Endothelial cell of umbilical vein (primary cell): ENCODE results near the gene CTIF. TPM values are rescaled to one million over a fixed set of nuclear protein-coding genes. Genes with fewer than 3 reads are reported as not detected.

Experiments used
- BruUV-seq: library from RNA; stranded (reverse); fragments of 400-500 nt; replicated peaks from 2 replicates; lab custom pipeline; 2021; lab: Mats Ljungman, UMichigan
- CTCF ChIA-PET: fragments of 300-600, 350-600 bp; sonication (Branson Sonifier 250); formaldehyde crosslinking; loops from one replicate; lab custom pipeline; 2021; ENCODE audit warnings: antibody characterized with exemption, inconsistent platforms; lab: Charles Lee
- POLR2A ChIA-PET: fragments of 300-600, 350-600 bp; sonication (Branson Sonifier 250); formaldehyde crosslinking; loops from one replicate; lab custom pipeline; 2021; ENCODE audit warnings: antibody characterized with exemption, inconsistent platforms; lab: Charles Lee
- DNase-seq: peaks from one replicate; pipeline ENCODE4 v3.0.0-alpha.2; 2011; ENCODE audit warnings: low read depth, low spot score
- FAIRE-seq: peaks from 2 replicates; lab custom pipeline; 2011; peaks lifted over from hg19 to GRCh38; lab: Jason Lieb, UNC
- H2AFZ ChIP-seq: 2 replicates; pipeline ENCODE4 v1.6.0; 2012; ENCODE audit warnings: low read depth, low read length, control low read depth, inconsistent platforms
- H3K27ac ChIP-seq: 2 replicates; pipeline ENCODE4 v1.5.1; 2011; ENCODE audit warnings: low read depth, mild to moderate bottlenecking, control low read depth, low read length, moderate library complexity; ENCODE audit not compliant: insufficient read depth
- H3K27me3 ChIP-seq, 2 experiments: 2 replicates each; pipeline versions ENCODE4 v1.6.0 to v1.6.1; 2011; ENCODE audit warnings: low read length in 2 of 2, mixed read lengths in 1 of 2; ENCODE audit not compliant: control insufficient read depth in 2 of 2, insufficient read depth in 2 of 2
- H3K36me3 ChIP-seq, 2 experiments: 2 replicates in 1 of 2; 3 replicates in 1 of 2; pipeline ENCODE4 v1.5.1; 2011; ENCODE audit warnings: low read length in 2 of 2, mild to moderate bottlenecking in 1 of 2, moderate library complexity in 1 of 2; ENCODE audit not compliant: control insufficient read depth in 2 of 2, insufficient read depth in 2 of 2; ENCODE audit errors: extremely low read depth in 1 of 2
- H3K4me1 ChIP-seq: 3 replicates; pipeline ENCODE4 v1.5.1; 2011; ENCODE audit warnings: mild to moderate bottlenecking, low read length; ENCODE audit not compliant: control insufficient read depth, insufficient read depth; ENCODE audit errors: extremely low read depth
- H3K4me2 ChIP-seq: 2 replicates; pipeline ENCODE4 v1.6.1; 2011; ENCODE audit warnings: low read length, control low read depth, mixed read lengths; ENCODE audit not compliant: insufficient read depth
- H3K4me3 ChIP-seq, 3 experiments: fragments of 200-600 bp in 1 of 3; sonication (generic), shearing (Covaris generic) in 1 of 3; replicated peaks in 1 of 3; 2 replicates each; pipeline ENCODE4 v1.5.1; 2011 to 2016; ENCODE audit warnings: control low read depth in 3 of 3, low read length in 3 of 3, mild to moderate bottlenecking in 2 of 3, inconsistent platforms in 1 of 3, low read depth in 1 of 3, moderate library complexity in 1 of 3; ENCODE audit not compliant: insufficient read depth in 1 of 3
- H3K79me2 ChIP-seq: 2 replicates; pipeline ENCODE4 v1.6.0; 2012; ENCODE audit warnings: low read length, inconsistent platforms; ENCODE audit not compliant: control insufficient read depth, insufficient read depth
- H3K9ac ChIP-seq: replicated peaks from 2 replicates; pipeline ENCODE3; 2011; ENCODE audit warnings: low read length, control low read depth; ENCODE audit not compliant: insufficient read depth; ENCODE audit errors: extremely low read depth
- H3K9me1 ChIP-seq: replicated peaks from 3 replicates; pipeline ENCODE4 v1.6.0; 2011; ENCODE audit warnings: mild to moderate bottlenecking, low read length; ENCODE audit not compliant: control insufficient read depth, insufficient read depth; ENCODE audit errors: extremely low read depth
- H3K9me3 ChIP-seq: replicated peaks from 2 replicates; pipeline ENCODE4 v1.5.1; 2012; ENCODE audit warnings: low read length, inconsistent platforms; ENCODE audit not compliant: control insufficient read depth, insufficient read depth
- H4K20me1 ChIP-seq: replicated peaks from 2 replicates; pipeline ENCODE3; 2011; ENCODE audit warnings: mild to moderate bottlenecking, low read length; ENCODE audit not compliant: control insufficient read depth, insufficient read depth; ENCODE audit errors: extremely low read depth
- CTCF ChIP-seq, 2 donors: IDR thresholded peaks; 1 replicate in 1 of 2; 2 replicates in 1 of 2; pipeline ENCODE4 v1.5.1; 2011; ENCODE audit warnings: low read length in 2 of 2, mild to moderate bottlenecking in 2 of 2, moderate library complexity in 2 of 2, control low read depth in 1 of 2, inconsistent platforms in 1 of 2, low read depth in 1 of 2; ENCODE audit not compliant: insufficient read depth in 1 of 2; ENCODE audit errors: extremely low read depth in 1 of 2
- EZH2 ChIP-seq: IDR thresholded peaks from 2 replicates; pipeline ENCODE4 v1.6.1; 2012; ENCODE audit warnings: borderline replicate concordance, low read depth, mild to moderate bottlenecking, moderate library complexity, low read length, inconsistent platforms; ENCODE audit not compliant: severe bottlenecking
- FOS ChIP-seq: IDR thresholded peaks from 2 replicates; pipeline ENCODE4 v1.6.1; 2011; ENCODE audit warnings: mild to moderate bottlenecking, low read length, moderate library complexity, borderline replicate concordance; ENCODE audit not compliant: insufficient read depth
- GATA2 ChIP-seq: IDR thresholded peaks from 2 replicates; pipeline ENCODE4 v1.7.0; 2011; ENCODE audit warnings: low read depth, mild to moderate bottlenecking, moderate library complexity, mixed read lengths, low read length; ENCODE audit not compliant: insufficient read length, insufficient read depth
- JUN ChIP-seq: IDR thresholded peaks from 2 replicates; pipeline ENCODE4 v1.6.1; 2011; ENCODE audit warnings: borderline replicate concordance, low read depth; ENCODE audit not compliant: insufficient read length, insufficient read depth
- MAX ChIP-seq: IDR thresholded peaks from 2 replicates; pipeline ENCODE4 v1.6.1; 2011; ENCODE audit not compliant: insufficient read depth, insufficient read length
- MYC ChIP-seq: IDR thresholded peaks from one replicate; pipeline ENCODE4 v1.6.1; 2011; ENCODE audit warnings: mild to moderate bottlenecking, low read depth, low read length
- POLR2A ChIP-seq: IDR thresholded peaks from 2 replicates; pipeline ENCODE4 v1.6.1; 2012; ENCODE audit warnings: low read depth, mild to moderate bottlenecking, control low read depth, low read length
- POLR2AphosphoS5 ChIP-seq: IDR thresholded peaks from 2 replicates; pipeline ENCODE4 v1.6.1; 2012; ENCODE audit warnings: low read depth, mild to moderate bottlenecking, control low read depth, low read length, moderate library complexity; ENCODE audit not compliant: insufficient read depth
- dilution Hi-C: fragments of 300-500 bp; cut with MboI; formaldehyde crosslinking; loops from one replicate; pipeline ENCODE4 v1.15.0; 2019; ENCODE audit warnings: low sequenced_read_pairs; ENCODE audit not compliant: extremely low pct_ligation_motif_present
- intact Hi-C: fragments of 100-400 bp; cut with micrococcal nuclease; formaldehyde crosslinking; loops from one replicate; pipeline ENCODE4 v1.10.0; 2022
- polyA plus RNA-seq, 4 experiments: library from polyadenylated mRNA; depleted of rRNA in 3 of 4; stranded (reverse) in 3 of 4; unstranded in 1 of 4; fragments of >200 nt; gene quantifications; 2 replicates each; pipeline versions ENCODE4 v1.2.1 to v1.2.3, GENCODE V29; 2011 to 2012; ENCODE audit warnings: missing spikeins in 1 of 4
- total RNA-seq: library from RNA; stranded (reverse); gene quantifications from 2 replicates; pipeline ENCODE4 v1.2.3, GENCODE V29; 2021

Gene CTIF
- total and polyA plus RNA-seq, 2 donors (not counting 3 experiments of a cell fraction or from before 2014, with no cell fraction given): 20.9 to 57.7 TPM

- H3K27me3 ChIP-seq: no peaks in the 10 kb centered on the region
- no peak overlapping the region for H3K9ac ChIP-seq
- ChIA-PET POLR2A (no interaction called here), CTCF (no interaction called here)
- H3K4me1 ChIP-seq: peaks cover 8% of the 10 kb centered on the region
- H3K9me3 ChIP-seq: no peaks in the 10 kb centered on the region
- H3K9me1 ChIP-seq: no peaks in the 10 kb centered on the region
- TF ChIP-seq GATA2 (no peak), CTCF (IDR thresholded peaks at IDR 0.05; ENCODE audit: extremely low read depth in 1 of 2, insufficient read depth in 1 of 2, low read depth in 1 of 2, low read length in 2 of 2) (no peak), EZH2 (no peak), FOS (no peak), JUN (no peak), MAX (no peak), POLR2AphosphoS5 (no peak), POLR2A (no peak), MYC (no peak)
- H2AFZ ChIP-seq: no peak overlapping the region
- no peak overlapping the region for H3K4me3 ChIP-seq
- no peak for DNase-seq
- BruUV-seq: no TSS peak
- no peaks in the 10 kb centered on the region for H3K79me2 ChIP-seq
- dilution Hi-C loops (no loop called here), intact Hi-C loops (no loop called here)
- no peak overlapping the region for H3K4me2 ChIP-seq
- no peaks in the 10 kb centered on the region for H4K20me1 ChIP-seq
- peaks cover 0 to 5% of the 10 kb centered on the region in 2 experiments for H3K36me3 ChIP-seq
- no peak overlapping the region for H3K27ac ChIP-seq
- FAIRE-seq: no peak
Observed at GRCh38 chr18:48700446-48700845, 161.6 kb downstream of the CTIF start.
